Neutrophil (primary cell): Measurements from ENCODE around the gene NDFIP1.

Source experiments
- H3K27ac ChIP-seq: fragments of 200-600 bp; sonication (generic); 2 replicates; pipeline ENCODE4 v1.5.1; 2016; ENCODE audit warnings: mild to moderate bottlenecking, moderate library complexity
- H3K27me3 ChIP-seq: fragments of 200-600 bp; sonication (generic); 2 replicates; pipeline ENCODE4 v1.6.0; 2016; ENCODE audit warnings: mild to moderate bottlenecking
- H3K36me3 ChIP-seq: fragments of 200-600 bp; sonication (generic); 2 replicates; pipeline ENCODE4 v1.5.1; 2017
- H3K4me1 ChIP-seq, 2 experiments: fragments of 200-600 bp in 1 of 2; sonication (generic) in 1 of 2; 1 replicate in 1 of 2; 2 replicates in 1 of 2; pipeline versions ENCODE4 v1.5.1 to v1.6.1; 2013 to 2016; ENCODE audit warnings: low read depth in 1 of 2, low read length in 1 of 2, mild to moderate bottlenecking in 1 of 2, moderate library complexity in 1 of 2; ENCODE audit not compliant: control insufficient read depth in 1 of 2, insufficient read depth in 1 of 2
- H3K4me3 ChIP-seq, 2 experiments: fragments of 200-600 bp in 1 of 2; sonication (generic) in 1 of 2; 1 replicate in 1 of 2; 2 replicates in 1 of 2; pipeline ENCODE4 v1.5.1; 2013 to 2016; ENCODE audit warnings: low read depth in 1 of 2, low read length in 1 of 2, mild to moderate bottlenecking in 1 of 2, moderate library complexity in 1 of 2
- H3K9me3 ChIP-seq: fragments of 200-600 bp; sonication (generic); 2 replicates; pipeline ENCODE4 v1.5.1; 2016
- CTCF ChIP-seq: fragments of 200-600 bp; sonication (generic); IDR thresholded peaks from 2 replicates; pipeline ENCODE4 v1.5.1; 2016; ENCODE audit warnings: antibody characterized with exemption

NDFIP1 gene

GRCh38 chr5:142197098-142197497, 88.5 kb downstream of the NDFIP1 start:
- no peak for TF ChIP-seq CTCF
- H3K4me3 ChIP-seq, result no peak overlapping the region
- H3K27me3 ChIP-seq, result peaks cover 13% of the 10 kb centered on the region
- no peaks in the 10 kb centered on the region for H3K9me3 ChIP-seq
- H3K27ac ChIP-seq, result no peak overlapping the region
- no peaks in the 10 kb centered on the region for H3K4me1 ChIP-seq
- no peaks in the 10 kb centered on the region for H3K36me3 ChIP-seq

GRCh38 chr5:142197781-142198180, 89.2 kb downstream of the NDFIP1 start:
- Histone ChIP-seq H3K36me3 (no peaks in the 10 kb centered on the region), H3K27ac (no peak overlapping the region), H3K27me3 (peaks cover 14% of the 10 kb centered on the region), H3K4me1 (no peaks in the 10 kb centered on the region), H3K4me3 (no peak overlapping the region), H3K9me3 (no peaks in the 10 kb centered on the region)
- no peak for TF ChIP-seq CTCF

- no peak for TF ChIP-seq CTCF
- no peak overlapping the region for H3K4me3 ChIP-seq
Measured at GRCh38 chr5:142199388-142199787, 90.8 kb downstream of the NDFIP1 start.

GRCh38 chr5:142200387-142200786, 91.8 kb downstream of the NDFIP1 start:
- Histone ChIP-seq H3K36me3 (no peaks in the 10 kb centered on the region), H3K9me3 (no peaks in the 10 kb centered on the region), H3K4me3 (no peak overlapping the region), H3K27me3 (peaks cover 28% of the 10 kb centered on the region), H3K4me1 (no peaks in the 10 kb centered on the region), H3K27ac (no peak overlapping the region)
- no peak for TF ChIP-seq CTCF

More at GRCh38 chr5:142199388-142199787, 90.8 kb downstream of the NDFIP1 start:
- H3K27me3 ChIP-seq, result peaks cover 23% of the 10 kb centered on the region
- no peaks in the 10 kb centered on the region for H3K36me3 ChIP-seq
- no peaks in the 10 kb centered on the region for H3K9me3 ChIP-seq
- H3K4me1 ChIP-seq, result no peaks in the 10 kb centered on the region
- H3K27ac ChIP-seq, result no peak overlapping the region

- Histone ChIP-seq H3K4me1 (no peaks in the 10 kb centered on the region), H3K9me3 (no peaks in the 10 kb centered on the region), H3K36me3 (no peaks in the 10 kb centered on the region), H3K27ac (no peak overlapping the region), H3K27me3 (peaks cover 28% of the 10 kb centered on the region), H3K4me3 (no peak overlapping the region)
- TF ChIP-seq CTCF, result no peak
Measured at GRCh38 chr5:142201471-142201887, 92.9 kb downstream of the NDFIP1 start.

- TF ChIP-seq CTCF, result no peak
- Histone ChIP-seq H3K27ac (no peak overlapping the region), H3K9me3 (no peaks in the 10 kb centered on the region), H3K36me3 (no peaks in the 10 kb centered on the region), H3K4me1 (no peaks in the 10 kb centered on the region), H3K27me3 (peaks cover 28% of the 10 kb centered on the region), H3K4me3 (no peak overlapping the region)
Measured at GRCh38 chr5:142202282-142202681, 93.7 kb downstream of the NDFIP1 start.
